GM20431 (cell line): Measurements from ENCODE around the gene ACVR1.

Experiments
- in situ Hi-C: fragments of 300-500 bp; cut with MseI, MboI; formaldehyde crosslinking; loops from one replicate; pipeline ENCODE4 v1.15.0; 2020; ENCODE audit warnings: low sequenced_read_pairs; ENCODE audit not compliant: unreplicated experiment

ACVR1 gene

DNA sequence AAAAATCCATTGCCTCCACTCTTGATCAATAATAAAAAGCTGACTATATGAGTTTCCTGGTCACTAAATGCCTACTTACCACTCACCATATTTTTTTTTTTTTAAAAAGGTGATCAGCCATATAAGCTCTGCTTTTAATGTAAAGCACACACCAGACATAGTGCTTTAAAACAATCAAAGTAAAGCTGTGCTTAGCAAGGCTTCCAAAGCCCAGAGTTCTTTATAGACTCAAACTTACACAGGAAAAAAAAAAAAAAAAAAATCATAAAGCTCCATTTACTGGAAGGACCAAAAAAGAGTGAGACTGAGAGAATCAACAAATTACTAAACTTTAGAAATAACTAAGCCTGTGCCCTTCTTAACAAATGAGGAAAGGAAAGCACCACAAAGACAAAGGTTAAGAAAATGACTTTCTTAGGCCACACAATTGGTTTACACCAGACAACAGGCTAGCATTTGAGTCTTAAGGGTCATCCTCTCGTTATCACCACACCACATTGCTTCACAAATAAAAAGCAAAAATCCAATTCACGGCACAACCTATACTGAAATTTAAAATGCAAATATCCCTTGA is 11.2 kb downstream of the ACVR1 start:
- in situ Hi-C loops, result no loop called here

DNA sequence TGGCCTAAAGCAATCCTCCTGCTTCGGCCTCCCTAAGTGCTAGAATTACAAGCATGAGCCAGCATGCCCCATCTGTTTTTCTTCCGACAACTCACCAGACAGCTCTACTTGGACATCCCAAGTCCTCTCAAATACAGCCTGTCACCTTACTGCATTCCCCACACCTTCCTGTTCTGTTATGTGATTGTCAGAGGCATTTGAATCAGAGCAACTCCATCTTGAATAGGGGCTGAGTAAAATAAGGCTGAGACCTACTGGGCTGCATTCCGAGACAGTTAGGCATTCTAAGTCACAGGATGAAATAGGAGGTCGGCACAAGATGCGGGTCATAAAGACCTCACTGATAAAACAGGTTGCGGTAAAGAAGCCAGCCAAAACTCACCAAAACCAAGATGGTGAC is 17.3 kb downstream of the ACVR1 start:
- in situ Hi-C loops, result no loop called here

DNA sequence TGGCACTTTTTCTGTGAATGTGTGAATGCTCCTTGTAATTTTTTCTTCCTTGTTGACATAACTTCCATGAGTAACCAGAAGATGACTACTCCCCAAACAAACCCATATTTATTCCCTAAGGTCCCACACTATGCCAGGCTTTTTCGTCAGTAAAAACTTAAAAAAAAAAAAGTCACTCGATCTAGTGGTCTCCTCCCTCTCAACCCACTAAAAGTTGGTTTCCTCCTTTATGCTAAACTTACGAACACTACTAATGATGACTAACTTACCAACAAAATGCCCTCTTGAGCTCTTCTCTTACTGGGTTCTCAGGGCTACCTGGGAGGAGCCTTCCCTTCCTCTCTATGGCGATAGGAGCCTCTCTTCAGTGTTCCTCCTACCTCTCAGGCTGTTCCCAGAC is 18.2 kb downstream of the ACVR1 start:
- in situ Hi-C loops, result no loop called here

DNA sequence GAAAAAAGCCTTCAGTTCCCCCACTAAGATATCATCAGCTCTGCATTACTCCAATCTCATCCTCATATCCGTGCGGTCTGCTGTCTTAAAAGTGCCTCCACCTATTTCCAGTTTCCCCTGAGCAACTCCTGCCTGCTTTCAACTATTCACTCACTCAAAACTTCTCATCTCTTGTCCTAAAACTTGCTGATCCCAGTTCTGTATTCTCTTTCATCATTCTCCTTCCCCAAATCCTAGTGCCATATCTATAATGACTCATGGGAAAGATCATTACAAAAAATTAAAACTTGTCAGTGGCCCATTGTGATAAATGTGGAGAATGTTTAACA is 20.0 kb downstream of the ACVR1 start:
- in situ Hi-C loops, result no loop called here

DNA sequence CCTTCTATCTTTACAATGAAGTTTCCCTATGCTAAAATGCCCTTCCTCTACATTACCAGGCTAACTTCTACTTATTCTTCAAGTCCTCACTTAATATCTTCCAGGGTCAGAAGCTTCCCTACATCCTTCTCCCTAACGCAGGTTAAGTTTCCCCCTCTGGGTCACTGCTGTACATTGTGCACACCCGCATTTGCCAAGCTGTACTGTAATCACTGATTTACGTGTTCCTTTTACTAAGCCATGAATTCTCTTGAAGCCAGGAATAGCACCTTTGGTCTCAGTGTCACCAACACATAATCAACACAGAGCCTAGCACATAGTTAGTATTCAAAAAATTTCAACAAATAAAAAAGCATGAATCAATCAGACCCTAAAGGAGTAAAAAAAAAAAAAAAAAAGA is 22.3 kb downstream of the ACVR1 start:
- in situ Hi-C loops, result no loop called here

DNA sequence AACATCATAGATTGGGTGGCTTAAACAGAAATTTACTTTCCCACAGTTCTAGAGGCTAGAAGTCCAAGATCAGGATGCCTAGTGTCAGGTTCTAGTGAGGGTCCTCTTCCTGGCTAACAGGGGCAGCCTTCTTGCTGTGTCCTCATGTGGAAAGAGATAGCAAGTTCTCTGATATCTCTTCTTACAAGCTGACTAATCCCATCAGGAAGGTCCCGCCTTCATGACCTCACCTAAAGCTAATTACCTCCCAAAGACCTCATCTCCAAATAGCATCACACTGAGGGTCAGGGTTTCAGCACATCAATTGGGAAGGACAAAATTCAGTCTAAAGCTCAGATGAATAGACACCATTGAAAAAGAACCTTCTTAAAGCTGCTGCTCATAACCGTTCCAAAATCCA is 22.9 kb downstream of the ACVR1 start:
- in situ Hi-C loops, result no loop called here

DNA sequence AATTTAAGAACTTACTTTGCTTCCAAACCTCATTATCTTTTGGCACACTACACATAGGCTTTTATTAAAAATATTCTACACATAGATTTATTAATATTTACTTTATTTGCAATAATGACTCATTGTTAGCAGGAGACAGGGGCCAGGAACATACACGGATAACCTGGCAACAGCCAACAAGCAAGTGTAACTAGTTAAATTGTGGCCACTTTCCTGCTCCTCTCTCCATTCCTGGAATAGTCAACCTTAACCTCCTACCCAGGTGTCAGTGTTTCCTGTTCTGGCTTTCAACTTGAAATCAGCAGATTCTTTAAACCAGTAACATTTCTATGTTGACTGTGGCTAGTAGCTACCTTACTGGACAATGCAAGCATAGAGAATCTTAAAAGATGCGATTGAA is 26.5 kb downstream of the ACVR1 start:
- in situ Hi-C loops, result no loop called here

DNA sequence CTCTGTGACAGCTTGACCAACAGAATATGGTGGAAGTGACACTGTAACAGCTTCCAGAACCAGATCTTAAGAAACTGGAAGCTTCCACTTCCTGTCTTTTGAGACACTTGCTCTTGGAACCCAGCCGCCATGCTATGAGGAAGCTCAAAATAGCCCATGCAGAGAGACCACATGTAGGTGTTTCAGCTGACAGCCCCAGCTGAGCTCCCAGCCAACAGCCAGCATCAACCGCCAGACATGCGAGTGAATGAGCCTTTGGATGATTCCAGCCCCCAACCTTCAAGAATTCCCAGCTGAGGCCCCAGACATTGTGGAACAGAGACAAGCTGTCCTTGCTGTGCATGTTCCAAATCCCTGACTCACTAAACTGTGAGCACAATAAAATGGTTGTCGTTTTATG is 27.9 kb downstream of the ACVR1 start:
- in situ Hi-C loops, result no loop called here

DNA sequence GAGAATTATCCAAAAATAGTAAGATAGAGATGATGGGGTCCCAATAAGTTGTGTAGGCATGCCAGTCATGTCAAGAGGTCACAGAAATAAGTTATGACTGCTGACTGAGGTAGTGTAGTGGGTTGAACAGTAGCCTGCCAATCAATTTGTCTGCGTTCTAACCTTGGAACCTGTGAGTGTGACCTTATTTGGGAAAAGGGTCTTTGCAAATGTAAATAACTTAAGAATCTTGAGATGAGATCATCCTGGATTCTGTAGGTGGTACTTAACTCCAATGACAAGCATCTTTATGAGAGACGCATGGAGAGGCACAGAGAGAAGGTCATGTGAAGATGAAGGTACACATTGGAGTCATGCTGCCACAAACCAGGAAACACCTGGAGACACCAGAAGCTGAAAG is 31.0 kb downstream of the ACVR1 start:
- in situ Hi-C loops, result no loop called here

DNA sequence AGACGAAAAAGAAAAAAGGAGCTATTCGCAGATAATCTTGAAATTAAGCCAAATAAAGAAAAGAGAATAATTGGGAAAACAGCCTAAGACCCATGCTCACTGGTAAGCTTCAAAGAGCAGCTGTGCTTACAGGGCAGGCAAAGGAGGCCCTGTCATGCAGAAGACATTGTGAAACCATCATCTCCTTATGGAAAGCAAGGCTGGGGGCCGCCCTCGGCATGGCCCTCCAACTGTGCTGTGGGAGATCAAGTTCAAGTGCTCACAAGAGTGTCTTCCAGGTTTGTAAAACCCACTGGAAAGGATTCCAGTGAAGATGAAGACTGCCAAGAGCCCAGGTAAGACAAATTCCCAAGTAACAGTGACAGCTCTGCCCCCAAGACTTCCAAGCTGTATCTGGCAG is 32.2 kb downstream of the ACVR1 start:
- in situ Hi-C loops, result no loop called here

DNA sequence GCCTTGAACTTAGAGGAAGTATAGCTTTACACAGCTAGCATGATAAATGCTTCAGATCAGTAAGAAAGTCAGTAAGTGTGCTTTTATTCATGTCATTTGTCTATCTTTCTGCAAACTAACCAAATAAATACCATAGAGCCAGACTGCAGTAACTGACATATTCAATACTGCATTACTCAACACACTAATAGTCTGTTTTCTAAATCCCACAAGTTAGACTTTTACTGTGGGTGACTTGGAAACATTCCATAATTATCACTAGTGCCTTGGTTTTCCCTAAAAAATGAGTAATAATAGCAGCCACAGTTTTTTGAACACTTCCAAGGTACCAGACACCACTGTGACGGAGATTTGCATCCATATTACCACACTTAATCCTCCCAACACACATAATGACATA is 33.0 kb downstream of the ACVR1 start:
- in situ Hi-C loops, result no loop called here

DNA sequence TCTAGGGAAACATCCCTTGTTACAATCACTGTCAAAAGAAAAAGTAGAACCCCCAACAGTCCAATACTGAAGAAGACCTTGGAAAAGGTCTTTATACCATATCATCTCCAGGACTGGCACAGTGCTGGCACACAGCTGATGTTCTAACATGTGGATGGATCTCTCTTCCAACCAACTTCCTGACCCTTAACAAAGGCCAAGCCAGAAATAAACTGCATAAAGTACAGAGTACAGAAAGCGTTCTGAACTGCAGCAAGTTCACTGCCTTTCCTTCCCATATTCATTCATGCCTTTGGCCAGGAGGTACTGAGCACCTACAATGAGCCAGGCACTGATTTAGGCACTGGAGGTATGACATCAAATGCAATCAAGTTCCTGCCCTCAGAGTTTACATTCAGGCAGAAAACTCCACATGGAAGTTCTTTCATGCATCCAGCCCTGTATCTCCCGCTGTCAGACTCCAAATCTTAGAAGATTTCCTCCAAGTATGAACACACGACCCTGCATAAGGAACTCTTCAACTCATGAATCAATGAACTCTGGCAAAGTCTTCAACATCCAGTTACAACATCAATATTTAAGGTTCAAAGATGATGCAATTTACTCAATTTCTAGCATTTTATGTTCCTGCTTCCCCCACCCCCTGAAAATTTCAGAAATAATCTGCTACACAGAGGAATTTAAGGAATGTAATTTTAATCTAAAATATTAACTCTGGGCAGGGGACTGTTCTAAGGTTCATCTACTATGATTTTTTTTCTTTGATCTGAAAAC is 33.8 kb downstream of the ACVR1 start:
- in situ Hi-C loops, result no loop called here

DNA sequence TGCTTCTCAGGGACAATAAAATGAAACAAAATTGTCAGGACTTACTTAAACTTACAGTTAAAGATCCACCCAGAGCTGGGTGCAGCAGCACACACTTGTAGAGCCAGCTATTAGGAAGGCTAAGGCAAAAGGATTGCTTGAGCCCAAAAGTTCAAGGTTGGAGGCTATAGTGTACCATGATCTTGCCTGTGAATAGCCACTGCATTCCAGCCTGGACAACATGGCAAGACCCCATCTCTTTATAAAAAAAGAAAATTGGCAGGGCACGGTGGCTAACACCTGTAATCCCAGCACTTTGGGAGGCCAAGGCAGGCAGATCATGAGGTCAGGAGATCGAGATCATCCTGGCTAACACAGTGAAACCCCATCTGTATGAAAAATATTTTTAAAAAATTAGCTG is 34.6 kb downstream of the ACVR1 start:
- in situ Hi-C loops, result no loop called here

DNA sequence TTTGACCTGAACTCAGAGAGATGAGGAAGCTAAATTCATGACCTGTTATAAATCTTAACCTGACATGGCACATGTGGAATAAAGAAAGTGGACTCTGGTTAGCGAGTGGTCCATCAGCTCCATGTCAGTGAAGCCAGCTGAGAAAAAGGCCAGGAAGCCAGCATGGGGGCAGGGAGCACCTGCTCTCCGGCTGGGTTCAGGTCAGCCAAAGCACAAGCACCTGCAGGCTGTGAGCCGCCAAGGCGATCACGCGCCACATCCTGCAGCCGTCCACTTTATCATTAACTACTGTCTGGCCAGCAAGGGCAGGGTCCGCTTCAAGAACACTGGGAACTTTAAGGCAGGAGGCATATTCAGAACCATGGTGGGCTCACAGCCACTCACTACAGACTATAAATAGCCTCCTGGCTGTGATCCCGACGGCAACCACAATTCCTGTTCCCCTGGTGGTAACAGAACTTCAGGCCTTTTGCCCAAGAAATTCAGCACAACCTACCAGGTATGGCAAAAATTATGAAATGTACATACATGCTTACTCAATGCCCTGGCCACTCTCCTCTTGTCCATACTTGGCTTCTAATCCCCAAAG is 35.5 kb downstream of the ACVR1 start:
- in situ Hi-C loops, result no loop called here

DNA sequence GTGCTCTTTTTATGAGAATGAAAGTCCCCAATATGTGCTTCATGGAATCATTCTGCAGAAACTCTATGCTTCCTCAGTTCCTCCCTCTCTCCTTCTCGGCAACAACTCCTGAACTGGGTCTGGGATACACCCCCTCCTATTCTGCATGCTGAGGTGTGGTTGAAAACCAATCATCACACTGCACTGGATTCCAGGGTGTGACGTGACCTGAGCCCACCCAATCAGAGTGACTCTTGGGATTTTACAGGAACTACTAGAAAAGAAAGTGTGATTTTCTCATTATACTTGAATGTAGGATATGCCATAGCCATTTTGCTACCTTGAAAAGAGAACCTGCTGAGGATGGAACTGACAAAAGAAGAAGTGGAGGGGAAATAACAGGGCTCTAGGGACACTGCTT is 36.3 kb downstream of the ACVR1 start:
- in situ Hi-C loops, result no loop called here

DNA sequence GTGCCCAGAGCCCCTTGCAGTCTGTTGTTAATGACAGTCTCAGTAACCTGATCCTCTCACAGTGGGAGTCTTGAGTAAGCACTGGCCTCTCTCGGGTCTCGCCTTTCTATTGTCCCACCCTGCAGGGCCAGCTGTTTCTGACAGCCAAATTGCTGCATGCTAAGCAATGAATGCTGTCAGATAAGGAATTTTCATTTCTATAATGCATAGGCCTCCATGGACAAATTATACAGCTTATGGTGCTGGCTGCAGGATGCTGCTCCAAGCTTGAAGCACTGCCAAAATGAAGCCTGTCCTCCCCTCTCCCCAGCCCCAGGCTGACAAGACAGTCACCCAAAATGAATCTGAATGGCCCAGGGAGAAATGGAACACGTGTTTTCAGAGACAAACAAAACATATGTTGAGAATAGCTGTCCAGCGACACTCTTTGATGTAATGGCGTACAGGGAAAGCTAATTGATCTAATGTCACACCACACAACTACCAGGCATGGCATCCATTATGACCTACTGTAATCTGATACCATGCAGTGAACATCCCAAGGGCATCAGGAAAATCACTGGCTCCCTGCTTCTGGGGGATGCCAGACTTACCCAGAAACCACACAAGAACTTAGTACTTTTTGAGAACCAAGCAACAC is 36.8 kb downstream of the ACVR1 start:
- in situ Hi-C loops, result no loop called here

DNA sequence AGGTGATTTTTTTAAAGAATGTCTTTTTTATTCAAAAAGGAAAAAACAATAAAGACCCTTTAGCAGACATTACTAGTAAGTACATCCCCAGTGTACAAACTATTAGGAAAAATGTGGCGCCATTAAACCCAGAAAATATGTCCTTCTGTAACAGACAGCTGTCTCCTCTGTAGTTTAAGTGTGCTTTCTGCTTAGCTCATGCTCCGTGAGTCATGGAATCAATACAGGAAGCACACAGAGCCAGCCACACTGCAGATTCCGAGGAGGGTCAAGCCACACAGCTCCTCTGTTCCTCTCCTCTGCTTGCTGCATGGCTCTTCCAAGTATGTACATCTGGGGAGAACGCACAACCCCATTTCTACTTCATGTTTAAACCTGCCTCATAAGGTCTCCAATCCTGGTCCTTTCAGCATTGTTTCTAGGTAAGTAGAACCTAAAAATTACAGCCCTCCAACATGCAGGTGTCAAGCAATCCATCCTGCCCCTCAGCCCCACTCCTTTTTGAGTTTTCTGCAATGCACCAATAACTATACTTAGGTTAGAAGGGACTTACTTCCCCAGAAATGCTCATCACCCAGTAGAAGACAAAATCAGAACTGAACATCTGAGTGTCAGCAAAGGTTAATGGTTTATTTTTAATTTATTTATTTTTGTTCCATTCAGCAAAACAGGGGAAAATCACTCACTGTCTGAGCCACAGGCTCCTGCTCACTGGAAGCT is 37.5 kb downstream of the ACVR1 start:
- in situ Hi-C loops, result no loop called here

DNA sequence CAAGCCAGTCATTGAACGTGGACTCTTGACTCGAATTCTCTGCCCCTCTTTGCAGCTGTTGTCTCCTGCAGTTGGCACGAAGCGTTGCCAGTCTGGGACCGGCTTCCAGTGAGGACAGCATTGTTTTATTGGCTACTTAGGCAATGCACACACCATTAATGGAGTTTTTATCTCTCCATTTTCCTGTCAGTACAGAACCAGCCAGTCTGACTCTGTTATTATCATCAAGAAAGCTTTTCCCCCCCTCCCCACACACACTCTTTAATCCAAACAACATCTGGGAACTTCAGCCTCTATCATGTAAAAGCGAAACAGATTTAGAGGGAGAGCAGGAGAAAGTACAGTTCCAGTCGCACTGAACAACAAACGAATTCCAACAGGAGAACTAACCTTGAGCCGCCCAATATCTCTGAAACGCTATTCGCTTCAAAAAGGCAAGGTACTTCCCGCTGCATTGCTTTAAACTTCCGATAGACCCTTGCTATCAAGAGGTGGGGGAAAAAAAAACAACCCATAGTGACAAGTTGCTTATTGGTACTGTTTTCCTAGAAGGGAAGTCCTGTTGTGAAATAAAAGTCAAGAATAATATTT is 38.2 kb downstream of the ACVR1 start:
- in situ Hi-C loops, result no loop called here

DNA sequence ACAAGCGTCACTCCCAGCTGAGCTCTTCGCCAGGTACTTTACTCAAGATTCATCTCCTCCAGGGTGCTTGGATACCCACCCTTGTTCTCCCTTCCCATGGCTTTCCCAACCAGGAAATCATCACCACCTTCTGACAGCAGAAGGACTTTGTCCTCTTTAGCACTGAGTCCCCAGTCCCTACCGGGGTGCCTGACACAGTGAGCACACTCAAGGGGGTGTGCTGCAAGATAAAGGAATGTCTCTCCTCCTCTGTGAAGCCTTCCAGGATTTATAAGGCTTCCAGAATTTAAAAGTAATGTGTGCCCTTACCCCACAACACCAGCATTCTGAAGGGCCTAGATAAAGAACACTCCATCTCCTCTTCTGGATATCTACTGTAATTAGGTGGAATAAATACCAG is 39.6 kb downstream of the ACVR1 start:
- in situ Hi-C loops, result no loop called here

DNA sequence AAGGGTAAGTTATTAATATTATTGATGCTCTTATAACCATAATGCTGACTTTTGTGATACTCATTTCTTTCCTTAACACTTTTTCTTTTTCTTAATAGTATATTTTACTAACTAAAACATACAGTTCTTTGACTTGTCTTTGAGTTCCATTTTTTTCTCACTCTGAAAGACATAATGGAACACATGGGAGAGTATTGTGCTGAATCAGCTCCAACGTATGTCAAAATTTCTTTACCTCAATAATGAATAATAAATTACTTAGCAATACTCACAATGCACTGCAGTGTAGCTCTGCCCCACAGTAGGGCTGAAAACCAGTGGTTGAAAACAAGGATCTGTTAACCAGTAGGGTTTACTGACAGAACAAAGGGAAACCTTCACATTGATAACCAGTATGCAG is 40.7 kb downstream of the ACVR1 start:
- in situ Hi-C loops, result no loop called here
